BJ (cell line): ENCODE measurements around the gene CFAP43. TPM values are rescaled to one million over a fixed set of nuclear protein-coding genes. Genes with fewer than 3 reads are reported as not detected.
"Not testable (repeated sequence)": the region's sequence is repeated elsewhere in the genome, so short reads cannot be mapped to it uniquely, and the experiment has no call there.

Source experiments
- CTCF ChIA-PET: fragments of 350-600 bp; formaldehyde crosslinking; extraction: SDS; loops from one replicate; lab custom pipeline; 2021; ENCODE audit warnings: antibody characterized with exemption, inconsistent platforms; lab: Yijun Ruan, JAX
- POLR2A ChIA-PET: fragments of 300-600 bp; sonication (Branson Sonifier 250); formaldehyde crosslinking; extraction: SDS; loops from one replicate; lab custom pipeline; 2021; ENCODE audit warnings: antibody characterized with exemption; lab: Charles Lee
- DNase-seq: peaks from one replicate; pipeline ENCODE4 v3.0.0-alpha.2; 2011; ENCODE audit warnings: low read depth
- H3K27me3 ChIP-seq: 2 replicates; pipeline ENCODE4 v1.6.0; 2011; ENCODE audit warnings: low read length; ENCODE audit not compliant: control insufficient read depth, insufficient read depth
- H3K36me3 ChIP-seq: 2 replicates; pipeline ENCODE4 v1.5.1; 2011; ENCODE audit warnings: low read length; ENCODE audit not compliant: control insufficient read depth, insufficient read depth
- H3K4me3 ChIP-seq: 2 replicates; pipeline ENCODE4 v1.5.1; 2011; ENCODE audit warnings: low read depth, mild to moderate bottlenecking, control low read depth, low read length
- CTCF ChIP-seq: IDR thresholded peaks from 2 replicates; pipeline ENCODE4 v1.5.1; 2011; ENCODE audit warnings: low read depth, mild to moderate bottlenecking, control low read depth, inconsistent platforms, low read length, moderate library complexity; ENCODE audit not compliant: insufficient read depth
- polyA plus RNA-seq: library from polyadenylated mRNA; depleted of rRNA; stranded (reverse); fragments of >200 nt; gene quantifications from 2 replicates; pipeline ENCODE4 v1.2.3, GENCODE V29; 2011

CFAP43 gene
- polyA plus RNA-seq, 1 experiment: 0.05 TPM

DNA sequence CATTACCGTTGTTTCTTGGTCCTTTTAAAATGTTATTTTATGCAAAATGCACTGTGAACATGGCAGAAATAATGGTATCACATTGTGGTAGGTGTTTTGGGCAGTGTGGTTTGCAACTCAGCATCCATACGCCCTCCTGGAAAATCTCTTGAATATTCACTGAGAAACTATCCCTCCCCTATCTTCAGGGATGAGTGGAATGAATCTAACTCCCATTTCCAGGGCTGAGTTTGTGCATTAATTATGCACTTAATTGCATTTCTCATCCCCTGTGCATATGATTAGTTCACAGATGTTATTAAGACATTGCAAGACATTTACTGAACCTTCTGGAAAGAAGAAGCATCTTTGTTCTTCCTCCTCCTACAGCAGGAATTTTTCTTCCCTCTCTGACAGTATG lies 36.5 kb downstream of the CFAP43 start:
- POLR2A ChIA-PET: no interaction called here
- peaks cover 4% of the 10 kb centered on the region; the same call in 1 of the 2 replicates for H3K27me3 ChIP-seq
- TF ChIP-seq CTCF: no peak
- CTCF ChIA-PET: no interaction called here
- DNase-seq: no peak
- H3K4me3 ChIP-seq: no peak overlapping the region
- no peaks in the 10 kb centered on the region for H3K36me3 ChIP-seq

DNA sequence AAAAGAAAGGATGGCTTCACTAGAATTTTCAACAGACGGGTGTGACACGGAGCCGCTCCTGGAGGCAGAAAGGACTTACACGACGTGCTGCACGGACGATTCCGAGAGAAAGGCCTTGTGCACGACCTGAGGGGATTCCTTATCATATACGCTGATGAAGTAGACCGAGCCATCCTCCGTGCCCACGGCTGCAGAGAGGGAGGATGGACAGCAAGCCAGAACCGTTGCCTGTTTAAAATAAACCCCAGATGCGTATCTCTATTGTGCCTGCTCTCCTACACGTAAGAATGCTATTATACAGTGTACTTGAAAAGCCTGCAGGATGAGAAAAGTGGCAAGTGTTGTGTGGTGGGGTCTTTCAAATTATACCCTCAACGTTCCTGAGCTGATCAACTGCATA lies 38.4 kb downstream of the CFAP43 start:
- H3K27me3 ChIP-seq: peaks cover 4% of the 10 kb centered on the region; the same call in 1 of the 2 replicates
- DNase-seq: no peak
- H3K36me3 ChIP-seq: no peaks in the 10 kb centered on the region
- POLR2A ChIA-PET: no interaction called here
- no peak overlapping the region for H3K4me3 ChIP-seq
- CTCF ChIA-PET: no interaction called here
- TF ChIP-seq CTCF: no peak

GRCh38 chr10:104190695-104191094 lies 41.5 kb downstream of the CFAP43 start:
- Histone ChIP-seq H3K27me3 (peaks cover 6% of the 10 kb centered on the region; the same call in 1 of the 2 replicates), H3K36me3 (no peaks in the 10 kb centered on the region), H3K4me3 (no peak overlapping the region)
- DNase-seq: no peak
- POLR2A ChIA-PET: no interaction called here
- CTCF ChIA-PET: no interaction called here
- no peak for TF ChIP-seq CTCF

DNA sequence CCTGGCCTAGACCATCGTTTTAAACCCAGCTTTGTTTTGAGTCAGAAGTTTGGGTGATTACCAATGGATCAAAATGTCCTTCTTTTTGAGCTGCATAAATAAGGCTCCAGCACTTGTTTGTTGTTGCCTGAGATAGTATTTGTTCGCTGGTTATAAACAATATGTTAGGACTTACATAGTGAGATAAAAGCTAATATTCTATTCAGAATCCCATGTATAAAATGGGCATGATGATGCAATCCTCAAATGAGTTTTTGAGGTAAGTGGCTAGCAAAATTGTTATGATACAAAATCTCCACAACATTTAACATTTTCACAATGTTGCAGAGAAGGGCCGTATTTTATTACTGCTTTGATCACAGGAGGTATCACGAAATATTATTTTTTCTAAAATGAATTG lies 48.5 kb downstream of the CFAP43 start:
- no peak for DNase-seq
- TF ChIP-seq CTCF: no peak
- Histone ChIP-seq H3K4me3 (no peak overlapping the region), H3K27me3 (peaks cover 5% of the 10 kb centered on the region), H3K36me3 (no peaks in the 10 kb centered on the region)
- ChIA-PET POLR2A (no interaction called here), CTCF (interaction anchor here (1.1 kb wide), 1 partner anchor 26 kb away, joined by 3 read pairs; no protein-coding TSS in a partner anchor)

DNA sequence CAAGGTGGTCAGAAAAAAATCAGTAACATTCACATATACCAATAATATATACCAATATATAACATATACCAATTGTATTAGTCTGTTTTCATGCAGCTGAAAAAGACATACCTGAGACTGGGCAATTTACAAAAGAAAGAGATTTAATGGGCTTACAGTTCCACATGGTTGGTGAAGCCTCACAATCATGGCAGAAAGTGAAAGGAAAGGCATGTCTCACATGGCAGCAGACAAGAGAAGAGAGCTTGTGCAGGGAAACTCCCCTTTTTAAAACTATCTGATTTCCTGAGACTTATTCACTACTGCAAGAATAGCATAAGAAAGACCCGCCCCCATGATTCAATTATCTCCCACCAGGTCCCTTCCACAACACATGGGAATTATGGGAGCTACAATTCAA lies 58.0 kb downstream of the CFAP43 start:
- H3K4me3 ChIP-seq, DNase-seq, H3K36me3 ChIP-seq, POLR2A ChIA-PET, H3K27me3 ChIP-seq: not testable (repeated sequence)
- CTCF ChIA-PET: interaction anchor here (1.4 kb wide), 1 partner anchor 14 kb away, joined by 3 read pairs; no protein-coding TSS in a partner anchor

- CTCF ChIA-PET: no interaction called here
- POLR2A ChIA-PET: no interaction called here
- Histone ChIP-seq H3K4me3 (no peak overlapping the region), H3K36me3 (no peaks in the 10 kb centered on the region), H3K27me3 (peaks cover 11% of the 10 kb centered on the region)
- DNase-seq: no peak
- no peak for TF ChIP-seq CTCF
These were observed 61.4 kb downstream of the CFAP43 start for GRCh38 chr10:104170610-104171254.
